GM10266 (cell line): Measurements from ENCODE around the gene ARHGEF37.
"Not testable (repeated sequence)": the region's sequence is repeated elsewhere in the genome, so short reads cannot be mapped to it uniquely, and the experiment has no call there.

ENCODE experiments used
- DNase-seq: peaks from one replicate; pipeline ENCODE4 v3.0.0; 2012; ENCODE audit errors: extremely low spot score
- CTCF ChIP-seq: IDR thresholded peaks from 2 replicates; pipeline ENCODE4 v1.5.1; 2012; ENCODE audit warnings: mild to moderate bottlenecking, low read depth; ENCODE audit not compliant: control insufficient read depth, insufficient read depth; ENCODE audit errors: missing control alignments

The ARHGEF37 gene

GRCh38 chr5:149647334-149647733 lies 66.0 kb downstream of the ARHGEF37 start:
- no peak for TF ChIP-seq CTCF

GRCh38 chr5:149648464-149649393 lies 67.4 kb downstream of the ARHGEF37 start:
- DNase-seq: not testable (repeated sequence)

More at GRCh38 chr5:149647334-149647733, 66.0 kb downstream of the ARHGEF37 start:
- DNase-seq: no peak

GRCh38 chr5:149649730-149650129 lies 68.4 kb downstream of the ARHGEF37 start:
- DNase-seq: not testable (repeated sequence)

- TF ChIP-seq CTCF: no peak
- DNase-seq: no peak
Measured at GRCh38 chr5:149651686-149652085, 70.4 kb downstream of the ARHGEF37 start.

- no peak for TF ChIP-seq CTCF
Measured at GRCh38 chr5:149652697-149653096, 71.4 kb downstream of the ARHGEF37 start.

GRCh38 chr5:149654231-149654630 lies 72.9 kb downstream of the ARHGEF37 start:
- no peak for TF ChIP-seq CTCF
- DNase-seq: no peak

More at GRCh38 chr5:149652697-149653096, 71.4 kb downstream of the ARHGEF37 start:
- no peak for DNase-seq

GRCh38 chr5:149654883-149655505 lies 73.7 kb downstream of the ARHGEF37 start:
- DNase-seq: no peak

More at GRCh38 chr5:149654883-149655505, 73.7 kb downstream of the ARHGEF37 start:
- no peak for TF ChIP-seq CTCF
